KMS-11 (cell line): ENCODE measurements around the gene REM2.

Source experiments
- H2AFZ ChIP-seq: fragments of 200-600 bp; sonication (generic); 2 replicates; pipeline ENCODE4 v1.6.1; 2016; ENCODE audit warnings: antibody characterized with exemption, mixed run types, low read depth
- H3K27ac ChIP-seq: fragments of 200-600 bp; sonication (generic); 2 replicates; pipeline ENCODE4 v1.6.1; 2016; ENCODE audit warnings: mild to moderate bottlenecking, mixed run types
- H3K27me3 ChIP-seq: fragments of 200-600 bp; sonication (generic); 2 replicates; pipeline ENCODE4 v1.6.1; 2017; ENCODE audit warnings: mild to moderate bottlenecking, low read depth, mixed run types, moderate library complexity; ENCODE audit not compliant: insufficient read depth
- H3K36me3 ChIP-seq: fragments of 200-600 bp; sonication (generic); 2 replicates; pipeline ENCODE4 v1.6.1; 2017; ENCODE audit warnings: mild to moderate bottlenecking, mixed run types; ENCODE audit not compliant: insufficient read depth
- H3K4me1 ChIP-seq: fragments of 200-600 bp; sonication (generic); 2 replicates; pipeline ENCODE4 v1.6.1; 2016; ENCODE audit warnings: mild to moderate bottlenecking, low read depth, mixed run types; ENCODE audit not compliant: poor library complexity, severe bottlenecking
- H3K4me2 ChIP-seq: fragments of 200-600 bp; sonication (generic); 2 replicates; pipeline ENCODE4 v1.7.0; 2016; ENCODE audit warnings: mild to moderate bottlenecking, mixed run types
- H3K4me3 ChIP-seq: fragments of 200-600 bp; sonication (generic); IDR thresholded peaks from 2 replicates; pipeline ENCODE4 v1.6.1; 2017; ENCODE audit warnings: low read depth, low read length, mixed read lengths; ENCODE audit not compliant: insufficient read depth
- H3K79me2 ChIP-seq: fragments of 200-600 bp; sonication (generic); 2 replicates; pipeline ENCODE4 v1.6.1; 2016; ENCODE audit warnings: low read depth, mixed run types; ENCODE audit not compliant: insufficient read depth
- H3K9ac ChIP-seq: fragments of 200-600 bp; sonication (generic); 2 replicates; pipeline ENCODE4 v1.6.1; 2016; ENCODE audit warnings: mild to moderate bottlenecking, mixed run types
- H4K20me1 ChIP-seq: fragments of 200-600 bp; sonication (generic); 2 replicates; pipeline ENCODE4 v1.6.1; 2016; ENCODE audit warnings: mild to moderate bottlenecking, mixed run types; ENCODE audit not compliant: insufficient read depth
- CTCF ChIP-seq: fragments of 200-600 bp; sonication (generic); conservative IDR thresholded peaks from 2 replicates; pipeline ENCODE4 v1.6.1; 2017; ENCODE audit warnings: low read depth, mild to moderate bottlenecking, antibody characterized with exemption, low read length, moderate library complexity, mixed read lengths

REM2 gene

GRCh38 chr14:22837750-22838538, 45.1 kb upstream of the REM2 start:
- peak overlapping the region; percentile 28; the same call in 1 of the 2 replicates for H3K27ac ChIP-seq
- no peaks in the 10 kb centered on the region for H3K79me2 ChIP-seq
- H2AFZ ChIP-seq = 0 out of 2 replicates have a peak overlapping the region, but pooled peaks have one; percentile 34
- peak overlapping the region; percentile 45; the same call in 1 of the 2 replicates for H3K4me2 ChIP-seq
- H3K27me3 ChIP-seq = no peaks in the 10 kb centered on the region
- peaks cover 21% of the 10 kb centered on the region for H3K4me1 ChIP-seq
- H3K36me3 ChIP-seq = no peaks in the 10 kb centered on the region
- H4K20me1 ChIP-seq = no peaks in the 10 kb centered on the region
- H3K9ac ChIP-seq = no peak overlapping the region
- TF ChIP-seq CTCF = no peak
- H3K4me3 ChIP-seq = no peak overlapping the region

- Histone ChIP-seq H3K27ac (peak overlapping the region; percentile 28; the same call in 1 of the 2 replicates), H2AFZ (peak overlapping the region; percentile 34; the same call in 1 of the 2 replicates), H3K9ac (no peak overlapping the region), H3K27me3 (no peaks in the 10 kb centered on the region), H3K4me2 (peak overlapping the region; percentile 45; the same call in 1 of the 2 replicates), H3K36me3 (no peaks in the 10 kb centered on the region), H3K4me1 (peaks cover 21% of the 10 kb centered on the region), H3K79me2 (no peaks in the 10 kb centered on the region), H3K4me3 (no peak overlapping the region), H4K20me1 (no peaks in the 10 kb centered on the region)
- no peak for TF ChIP-seq CTCF
Measured at GRCh38 chr14:22838631-22839041, 44.4 kb upstream of the REM2 start.

GRCh38 chr14:22839159-22839779, 43.8 kb upstream of the REM2 start:
- H3K4me3 ChIP-seq = no peak overlapping the region
- no peaks in the 10 kb centered on the region for H3K79me2 ChIP-seq
- no peak for TF ChIP-seq CTCF
- H3K27ac ChIP-seq = peak overlapping the region; percentile 28; the same call in 1 of the 2 replicates
- no peaks in the 10 kb centered on the region for H3K27me3 ChIP-seq
- peak overlapping the region; percentile 45; the same call in 1 of the 2 replicates for H3K4me2 ChIP-seq
- H4K20me1 ChIP-seq = no peaks in the 10 kb centered on the region
- peaks cover 21% of the 10 kb centered on the region for H3K4me1 ChIP-seq
- no peak overlapping the region for H2AFZ ChIP-seq
- H3K36me3 ChIP-seq = no peaks in the 10 kb centered on the region
- H3K9ac ChIP-seq = no peak overlapping the region

- Histone ChIP-seq H3K27me3 (no peaks in the 10 kb centered on the region), H3K9ac (no peak overlapping the region), H3K79me2 (no peaks in the 10 kb centered on the region), H3K36me3 (no peaks in the 10 kb centered on the region), H3K27ac (no peak overlapping the region), H3K4me2 (no peak overlapping the region), H3K4me1 (peaks cover 23% of the 10 kb centered on the region), H4K20me1 (no peaks in the 10 kb centered on the region), H3K4me3 (no peak overlapping the region), H2AFZ (no peak overlapping the region)
- TF ChIP-seq CTCF = no peak
Measured at GRCh38 chr14:22841311-22841710, 41.7 kb upstream of the REM2 start.
